GM21723 (cell line): ENCODE measurements around the gene NDUFB6.
"Not testable (repeated sequence)": the region's sequence is repeated elsewhere in the genome, so short reads cannot be mapped to it uniquely, and the experiment has no call there.

Experiments
- ATAC-seq: cut with Tn5 transposase; IDR thresholded peaks from one replicate; pipeline ENCODE4 v1.9.1; 2021; ENCODE audit warnings: mild to moderate bottlenecking, moderate library complexity; ENCODE audit not compliant: unreplicated experiment

The NDUFB6 gene

DNA sequence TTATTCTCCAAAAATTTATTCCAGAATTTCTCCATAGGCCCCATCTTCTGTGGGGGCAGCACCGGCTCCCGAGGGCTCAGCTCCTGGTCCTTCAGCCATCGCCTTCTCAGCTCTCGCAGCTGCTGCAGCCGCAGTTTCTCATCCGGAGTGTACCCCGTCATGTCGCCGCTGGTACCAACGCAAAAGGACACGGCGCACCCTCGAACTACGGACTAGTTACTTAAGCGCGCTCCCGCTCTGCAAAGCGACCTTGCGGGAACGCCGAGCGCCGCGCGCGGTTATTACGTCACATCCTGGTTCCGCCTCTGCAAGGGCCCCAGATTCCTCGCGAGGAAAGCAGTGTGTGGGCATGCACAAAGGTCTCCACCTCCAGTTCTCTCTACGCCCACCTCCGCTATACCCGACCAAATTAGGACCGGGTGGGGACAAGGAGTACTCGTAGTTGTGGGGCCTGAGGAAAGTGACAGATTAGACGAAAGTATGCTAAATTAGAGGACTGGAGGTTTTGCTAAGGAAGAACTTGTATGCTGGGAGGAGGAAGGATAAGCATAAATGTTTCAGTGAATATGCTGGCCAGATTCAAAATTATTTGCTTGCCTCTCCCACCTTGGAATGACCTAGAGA lies at the start of gene NDUFB6:
NDUFB6 (minus strand) TSS at position 260 of the 624 bp plus-strand sequence; CDS start at position 161, 99 bp downstream.
- ATAC-seq = peak; percentile 86

DNA sequence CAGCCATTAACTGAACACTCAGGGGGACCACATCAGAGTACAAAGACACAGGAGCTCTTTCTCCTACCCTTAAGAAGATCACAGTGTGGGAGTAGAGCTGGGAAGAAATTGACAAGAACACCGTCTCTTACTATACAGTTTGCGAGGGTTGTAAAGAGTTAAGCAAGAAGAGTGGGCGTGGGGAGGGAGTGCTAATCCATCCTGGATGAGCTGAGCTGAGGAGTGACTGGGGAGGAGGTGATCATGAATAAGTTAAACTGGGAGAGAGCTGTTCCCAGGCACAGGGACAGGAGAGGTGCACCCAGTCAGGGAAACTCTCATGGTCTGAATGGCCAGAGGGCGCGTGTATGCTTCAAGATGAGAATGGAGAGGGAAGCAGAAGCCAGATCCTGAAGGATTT lies 45.3 kb upstream of the NDUFB6 start:
- ATAC-seq = no peak

DNA sequence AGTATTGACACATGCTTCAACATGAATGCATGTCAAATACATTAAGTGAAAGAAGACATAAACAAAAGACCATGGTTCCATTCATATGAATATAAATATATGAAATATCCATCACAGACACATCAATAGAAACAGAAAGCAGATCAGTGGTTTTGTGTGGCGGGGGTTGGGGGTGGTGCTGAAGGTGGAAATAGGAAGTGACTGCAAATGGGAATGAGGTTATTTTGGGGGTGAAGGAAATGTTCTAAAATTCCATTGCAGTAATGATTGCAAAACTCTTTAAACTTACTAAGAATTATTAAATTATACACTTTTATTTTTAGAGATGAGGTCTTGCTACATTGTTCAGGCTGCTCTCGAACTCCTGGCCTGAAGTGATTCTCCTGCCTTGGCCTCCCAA lies 33.9 kb upstream of the NDUFB6 start:
- no peak for ATAC-seq

DNA sequence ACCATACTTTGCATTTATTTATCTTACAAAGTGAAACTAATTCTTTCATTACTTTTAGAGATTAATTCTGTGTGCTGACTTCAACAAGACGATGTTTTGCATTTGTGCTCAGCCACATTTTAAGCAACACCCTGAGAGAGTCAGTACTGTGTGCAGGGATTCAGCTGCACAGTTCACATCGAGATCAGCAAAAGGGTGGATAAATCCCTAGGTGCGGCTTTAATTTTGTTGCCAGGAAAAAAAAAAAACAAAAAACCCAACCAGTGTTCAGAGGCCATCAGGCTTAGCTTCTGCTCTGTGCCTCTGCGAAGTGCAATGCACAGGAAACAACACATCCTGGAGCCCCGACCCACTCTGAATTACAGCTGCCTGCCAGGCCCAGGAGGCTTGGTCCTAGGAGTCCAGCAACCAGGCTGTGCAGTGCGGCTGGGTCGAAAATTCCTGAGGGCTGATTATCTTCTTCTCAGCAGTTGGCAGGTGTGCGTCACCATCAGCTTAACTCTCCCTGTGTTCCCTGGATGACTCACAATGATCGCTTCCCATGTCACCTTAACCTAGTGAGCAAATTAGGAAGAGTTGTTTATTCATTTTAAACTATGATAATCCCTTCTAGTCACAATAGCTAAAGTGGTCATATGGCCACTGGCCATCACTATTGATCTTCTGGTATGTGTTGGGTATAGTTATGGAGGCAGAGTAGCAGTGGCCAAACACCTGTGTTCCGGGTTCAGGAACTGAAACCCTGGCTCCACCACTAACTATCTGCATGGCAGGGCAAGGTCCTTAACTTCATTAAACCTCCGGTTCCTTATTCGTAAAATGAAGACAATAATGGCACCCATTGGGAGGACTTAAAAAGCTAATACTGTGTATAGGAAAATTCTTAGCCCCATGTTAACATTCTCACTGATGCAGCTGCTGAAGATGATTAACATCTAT lies 31.2 kb upstream of the NDUFB6 start:
- ATAC-seq = peak; percentile 57

DNA sequence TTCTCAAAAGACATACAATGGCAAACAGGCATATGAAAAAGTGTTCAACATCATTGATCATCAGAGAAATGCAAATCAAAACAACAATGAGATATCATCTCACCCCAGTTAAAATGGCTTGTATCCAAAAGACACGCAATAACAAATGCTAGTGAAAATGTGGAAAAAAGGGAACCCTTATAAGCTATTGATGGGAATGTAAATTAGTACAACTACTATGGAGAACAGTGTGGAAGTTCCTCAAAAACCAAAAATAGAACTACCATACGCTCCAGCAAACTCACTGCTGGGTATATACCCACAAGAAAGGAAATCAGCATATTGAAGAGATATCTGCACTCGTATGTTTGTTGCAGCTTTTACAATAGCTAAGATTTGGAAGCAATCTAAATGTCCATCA lies 26.1 kb upstream of the NDUFB6 start:
- ATAC-seq = not testable (repeated sequence)

DNA sequence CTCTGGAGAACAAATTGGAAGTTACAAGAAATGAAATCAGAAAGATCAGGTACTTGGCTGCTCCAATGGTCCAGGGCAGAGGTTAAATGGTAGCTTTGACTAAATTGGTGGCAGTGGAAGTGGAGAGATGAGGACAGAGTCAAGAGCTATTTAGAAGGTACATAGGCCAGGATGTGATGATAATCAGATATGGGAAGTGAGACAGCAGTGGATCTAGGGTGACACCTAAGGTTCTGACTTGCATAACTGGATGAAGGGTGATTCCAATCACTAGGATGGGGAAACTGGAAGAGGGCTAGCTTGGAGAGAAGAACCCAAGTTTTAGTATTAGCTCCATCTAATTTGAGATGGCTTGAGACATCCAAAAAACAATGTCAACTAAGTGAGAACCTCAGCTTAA lies 24.0 kb upstream of the NDUFB6 start:
- no peak for ATAC-seq

DNA sequence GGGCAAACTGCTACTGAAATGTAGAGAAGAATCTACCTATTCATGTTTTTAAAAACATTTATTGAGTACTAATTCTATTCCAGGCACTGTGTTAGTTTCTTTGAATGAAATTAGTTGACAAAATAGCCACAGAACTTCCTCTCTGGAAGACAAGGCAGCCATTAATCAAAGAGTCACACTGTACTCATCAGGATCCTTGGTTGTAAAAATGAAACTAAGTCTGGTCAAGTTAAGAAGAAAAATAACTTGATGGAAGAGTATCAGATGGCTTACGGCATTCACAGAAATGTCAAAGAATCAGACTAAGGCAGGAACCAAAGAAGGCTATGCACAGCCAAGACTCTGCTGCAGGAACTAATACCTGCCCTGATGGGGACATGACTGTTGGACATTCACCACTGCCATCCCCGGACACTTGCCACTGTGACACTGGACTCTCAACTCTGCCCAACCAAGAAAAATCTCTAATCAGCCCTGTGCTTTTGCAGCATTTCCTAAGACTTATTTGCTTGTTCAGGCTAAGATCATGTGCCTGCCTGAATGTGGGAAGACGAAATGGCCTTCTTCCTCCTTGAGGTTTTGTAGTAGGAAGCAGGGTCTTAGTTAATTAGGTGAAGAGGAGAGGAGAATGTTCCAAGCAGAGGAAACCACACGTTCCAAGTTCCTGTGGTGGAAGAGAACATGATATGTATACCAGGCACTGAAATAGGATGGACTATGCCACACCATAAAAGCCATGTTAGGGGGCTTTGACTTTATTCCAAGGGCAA lies 23.3 kb upstream of the NDUFB6 start:
- ATAC-seq = no peak

DNA sequence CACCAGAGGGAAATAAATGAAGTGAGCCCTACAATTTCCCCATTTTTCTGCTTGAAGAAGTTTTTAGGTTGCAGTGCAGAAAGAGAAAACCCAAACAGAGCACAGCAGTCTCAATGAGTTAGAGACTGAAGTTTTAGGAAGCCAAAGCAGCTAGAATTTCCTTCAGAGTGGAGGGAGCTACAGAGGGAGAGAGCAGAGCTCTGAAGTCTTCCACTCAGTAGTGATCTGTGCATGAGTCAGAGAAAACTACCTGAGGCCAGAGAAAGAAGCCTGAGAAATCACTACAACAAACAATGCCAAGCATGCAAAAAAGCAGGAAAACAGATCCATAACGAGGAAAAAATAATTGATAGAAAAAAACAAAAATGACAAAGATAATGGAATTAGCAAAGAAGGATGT lies 17.9 kb upstream of the NDUFB6 start:
- ATAC-seq = no peak

DNA sequence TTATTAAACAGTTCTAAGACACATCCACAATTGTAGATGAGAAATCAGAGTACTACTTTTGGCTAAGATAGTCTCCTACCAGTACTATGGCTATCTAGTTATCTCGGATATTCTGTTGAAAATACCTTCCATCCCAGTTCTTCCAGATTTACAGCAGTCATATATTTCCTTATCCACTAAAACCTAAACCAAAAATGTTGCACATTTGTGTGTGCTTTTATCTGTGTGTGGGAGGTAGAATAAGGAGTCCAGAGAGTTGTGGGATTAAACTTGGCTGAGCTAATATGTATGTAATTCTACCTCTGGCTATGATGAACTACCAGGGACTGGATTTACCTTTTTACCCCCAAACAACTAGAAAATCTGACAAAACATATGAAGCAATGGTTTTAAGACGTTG lies 17.5 kb upstream of the NDUFB6 start:
- ATAC-seq = no peak

DNA sequence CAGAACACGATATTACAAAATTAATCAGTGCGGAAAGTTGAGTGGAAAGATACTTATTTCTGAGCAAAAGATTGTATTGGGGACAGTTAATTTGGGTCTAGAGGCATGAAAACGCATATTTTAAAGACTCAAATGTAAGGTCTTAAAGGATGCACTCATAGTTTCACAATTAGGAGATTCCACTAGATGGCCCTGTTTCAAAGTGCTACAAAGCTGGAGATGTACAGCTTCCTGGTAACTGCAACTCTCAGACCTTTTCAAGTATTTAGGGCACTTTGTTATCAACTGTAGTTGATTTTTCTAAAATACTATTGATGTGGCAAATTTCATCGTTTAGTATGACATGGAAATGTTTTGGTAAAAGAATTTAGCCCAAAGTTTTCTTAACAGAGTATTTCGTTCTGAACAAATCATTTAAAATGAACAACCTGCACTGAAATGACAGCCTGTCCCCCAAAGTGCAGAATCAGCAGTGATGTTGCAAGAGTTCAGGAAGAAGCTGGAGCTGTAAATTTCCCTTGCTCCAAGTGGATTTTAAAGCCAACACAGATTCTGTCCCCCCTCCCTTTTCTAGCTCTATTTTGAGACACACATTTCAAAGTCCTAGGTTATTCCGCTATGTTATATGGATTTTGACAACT lies 16.2 kb upstream of the NDUFB6 start:
- peak; percentile 74 for ATAC-seq

DNA sequence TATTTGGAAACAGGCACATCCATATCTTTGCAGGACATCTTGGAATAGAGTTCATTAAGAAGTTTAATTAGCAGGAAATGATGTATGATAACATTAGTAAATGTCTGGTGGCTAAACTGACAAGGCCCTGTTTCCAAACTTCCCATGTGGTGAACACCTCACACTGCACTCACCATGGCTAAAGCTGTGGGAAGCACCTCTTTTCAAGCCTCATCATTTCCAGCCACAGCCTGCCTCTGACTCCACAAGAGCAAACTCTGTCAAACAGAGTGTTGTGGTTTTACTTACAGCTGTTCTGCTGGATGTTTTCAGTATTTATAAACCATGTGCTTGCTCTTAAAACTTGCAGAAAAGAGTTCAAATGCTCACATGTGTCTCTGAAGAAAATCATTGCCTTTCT lies 14.9 kb upstream of the NDUFB6 start:
- ATAC-seq = no peak

DNA sequence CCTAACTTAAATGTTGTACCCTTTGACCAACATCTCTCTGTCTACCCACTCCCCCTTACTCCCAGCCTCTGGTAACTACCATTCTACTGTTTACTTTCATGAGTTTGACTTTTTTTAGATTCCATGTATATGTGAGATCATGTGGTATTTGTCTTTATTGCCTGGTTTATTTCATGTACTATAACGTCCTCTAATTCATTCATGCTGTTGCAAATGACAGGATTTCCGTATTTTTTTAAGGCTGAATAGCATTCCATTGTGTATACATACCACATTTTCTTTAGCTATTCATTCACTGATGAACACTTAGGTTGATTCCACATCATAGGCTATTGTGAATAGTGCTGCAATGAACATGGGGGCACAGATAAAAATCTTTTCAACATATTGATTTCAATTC lies 11.8 kb upstream of the NDUFB6 start:
- no peak for ATAC-seq

DNA sequence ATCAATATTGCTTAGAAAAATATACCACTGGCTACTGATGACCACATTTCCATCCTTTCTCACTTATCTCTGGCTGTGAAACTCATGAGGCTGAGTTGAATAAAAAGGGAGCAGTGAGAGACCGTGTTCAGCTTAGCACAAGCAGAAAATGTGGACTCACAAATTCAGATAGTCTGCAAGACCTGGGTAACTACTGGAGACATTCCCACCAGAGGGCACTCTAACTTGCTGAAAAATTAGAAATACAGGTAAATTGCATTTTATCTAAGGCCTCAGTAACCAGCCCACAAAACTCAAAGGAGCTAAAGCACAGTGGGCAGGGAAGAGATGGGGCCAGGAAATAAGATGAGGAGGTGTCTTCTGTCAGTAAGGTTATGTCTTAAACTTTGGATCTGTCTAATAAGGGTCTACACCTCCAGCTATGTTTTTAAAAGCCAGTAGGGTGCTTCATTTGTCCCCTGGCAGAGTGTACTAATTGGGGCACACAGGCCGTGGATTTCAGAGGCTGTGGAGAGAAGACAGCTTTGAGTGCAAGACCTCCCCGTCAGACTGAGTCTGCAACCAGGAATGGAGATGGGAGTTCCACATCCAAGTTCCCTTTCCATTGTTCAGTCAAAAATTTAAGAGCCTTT lies 8.7 kb upstream of the NDUFB6 start:
- peak; percentile 41 for ATAC-seq

DNA sequence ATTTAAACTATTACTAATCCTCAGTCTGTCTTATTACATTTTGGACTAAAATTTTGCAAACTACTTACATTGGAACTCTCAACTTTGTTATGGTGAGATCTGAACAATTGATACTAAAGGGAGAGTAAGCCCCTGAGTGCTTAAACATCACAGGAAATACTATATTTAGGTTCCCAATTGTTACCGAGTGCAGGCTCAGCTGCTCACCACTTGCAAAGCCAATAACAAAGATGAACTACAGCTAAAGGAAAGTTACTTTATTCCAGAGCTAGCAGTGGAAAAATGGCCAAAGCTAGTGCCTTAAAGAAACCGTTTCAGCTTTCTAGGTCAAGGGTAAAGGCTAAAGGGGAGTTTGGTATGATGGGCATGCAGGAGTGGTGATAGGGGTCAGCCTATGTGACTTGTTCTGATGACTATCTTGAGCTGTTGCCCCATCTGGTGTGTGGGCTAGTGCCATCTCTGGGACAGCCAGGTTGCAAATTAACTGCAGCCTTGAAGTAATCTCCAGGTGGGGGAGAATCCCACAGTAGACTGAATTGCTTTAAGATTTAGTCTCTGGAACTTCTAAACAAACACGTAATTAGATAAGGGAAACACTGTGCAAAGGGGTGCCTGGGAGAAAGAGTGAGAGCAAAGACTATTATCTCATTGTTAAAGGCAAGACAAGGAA lies 7.8 kb upstream of the NDUFB6 start:
- no peak for ATAC-seq

DNA sequence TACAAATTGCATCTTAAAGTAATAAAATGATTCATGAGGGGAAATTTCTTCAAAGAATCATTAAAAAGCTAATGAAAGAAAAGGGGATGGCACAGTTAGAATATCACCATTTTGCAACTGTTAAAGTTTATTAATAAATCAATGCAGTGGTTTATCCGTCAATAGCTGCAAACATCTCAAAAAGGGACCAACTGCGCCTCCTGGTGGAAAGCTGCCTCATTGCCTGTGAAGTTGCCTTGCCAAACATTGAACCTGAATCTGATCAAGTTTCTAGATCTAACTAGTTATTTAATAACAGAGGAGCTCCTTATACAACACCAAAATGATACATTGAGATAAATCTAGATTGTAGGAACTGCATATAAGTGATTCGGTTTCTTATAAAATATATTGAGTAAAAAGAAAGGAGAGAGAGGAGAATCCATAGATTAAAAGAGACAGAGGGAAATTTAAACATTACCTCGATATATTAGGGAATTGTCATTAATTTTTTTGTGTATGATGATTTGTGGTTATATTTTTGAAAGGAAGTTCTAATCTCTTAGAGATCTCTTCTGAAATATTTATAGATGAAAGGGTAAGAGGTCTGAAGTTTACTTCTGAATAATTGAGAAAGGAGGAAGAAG lies 6.9 kb upstream of the NDUFB6 start:
- peak; percentile 49 for ATAC-seq

DNA sequence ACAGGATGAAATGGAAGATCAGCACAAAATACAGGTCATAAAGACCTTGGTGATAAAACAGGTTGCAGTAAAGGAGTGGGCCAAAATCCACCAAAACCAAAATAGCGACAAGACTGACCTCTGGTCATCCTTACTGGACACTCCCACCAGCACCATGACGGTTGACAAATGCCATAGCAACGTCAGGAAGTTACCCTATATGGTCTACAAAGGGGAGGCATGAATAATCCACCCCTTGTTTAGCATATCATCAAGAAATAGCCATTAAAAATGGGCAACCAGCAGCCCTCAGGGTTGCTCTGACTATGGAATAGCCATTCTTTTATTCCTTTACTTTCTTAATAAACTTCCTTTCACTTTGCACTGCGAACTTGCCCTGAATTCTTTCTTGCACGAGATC lies 6.0 kb upstream of the NDUFB6 start:
- no peak for ATAC-seq

DNA sequence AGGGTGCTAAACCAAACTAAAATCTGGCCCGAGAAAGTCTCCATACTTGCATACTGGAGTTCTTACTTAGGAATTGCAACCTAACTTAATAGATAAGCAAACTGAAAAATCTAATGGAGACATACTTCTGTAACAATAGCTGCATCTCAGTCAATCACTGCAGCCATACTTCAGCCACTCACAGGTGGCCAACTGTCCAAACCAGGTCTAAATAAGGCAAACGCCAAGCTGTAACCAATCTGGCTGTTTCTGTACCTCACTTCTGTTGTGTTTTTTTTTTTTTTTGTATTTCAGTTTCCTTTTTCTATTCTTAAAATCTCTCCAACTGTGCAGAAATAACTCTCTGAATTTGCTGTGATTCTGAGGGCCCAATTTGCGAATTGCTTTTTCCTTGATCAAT lies 4.4 kb upstream of the NDUFB6 start:
- peak; percentile 29 for ATAC-seq

DNA sequence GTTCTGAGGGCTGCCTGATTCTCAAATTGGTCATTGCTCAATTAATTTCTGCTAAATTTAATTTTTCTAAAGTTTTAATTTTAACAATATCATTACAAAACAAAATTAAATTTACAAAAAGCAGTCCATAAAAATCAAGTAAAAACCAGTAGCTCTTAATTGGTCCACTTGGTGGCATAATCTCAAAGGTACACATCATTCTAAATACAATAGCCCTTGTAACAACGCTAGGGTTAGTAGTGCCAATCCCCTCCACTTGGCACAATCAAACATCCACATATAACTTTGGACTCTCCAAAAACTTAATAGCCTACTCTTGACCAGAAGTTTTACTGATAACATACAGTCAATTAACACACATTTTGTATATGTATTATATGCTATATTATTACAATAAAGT lies 1.9 kb upstream of the NDUFB6 start:
- no peak for ATAC-seq

DNA sequence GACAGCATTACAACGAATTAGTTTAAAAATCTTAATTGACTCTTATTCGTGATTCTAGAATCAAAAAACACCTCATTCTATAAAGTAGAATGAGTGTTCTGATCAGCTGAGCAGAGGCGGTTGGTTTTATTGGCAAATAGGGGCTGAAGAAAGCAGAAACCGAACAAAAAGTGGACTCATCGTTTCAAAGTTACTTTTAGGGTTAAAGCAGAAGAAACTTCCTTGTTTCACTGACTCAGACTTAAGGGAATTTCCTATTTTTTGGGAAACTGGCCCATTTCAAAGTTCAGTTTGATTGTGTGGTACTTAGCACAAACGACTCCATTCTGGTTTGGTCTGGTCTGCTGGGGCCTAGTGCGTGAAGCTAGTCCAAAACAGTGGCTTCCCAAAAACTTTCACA lies 862 bp upstream of the NDUFB6 start:
- ATAC-seq = no peak
